Vagina (tissue), 2 donors: ENCODE results near the gene OR52A1. TPM values are rescaled to one million over a fixed set of nuclear protein-coding genes. Genes with fewer than 3 reads are reported as not detected.

ENCODE experiments used
- DNase-seq, 2 donors: peaks; one replicate each; pipeline ENCODE4 v3.0.0-alpha.2; 2017; ENCODE audit errors: extremely low spot score in 2 of 2
- H3K27ac ChIP-seq: fragments of 200-600 bp; sonication (generic); one replicate; pipeline ENCODE4 v1.5.1; 2019
- H3K27me3 ChIP-seq: fragments of 200-600 bp; sonication (generic); one replicate; pipeline ENCODE4 v1.5.1; 2019
- H3K36me3 ChIP-seq, 2 donors: fragments of 200-600 bp; sonication (generic); one replicate each; pipeline ENCODE4 v1.5.1; 2017 to 2019
- H3K4me1 ChIP-seq: fragments of 200-600 bp; sonication (generic); one replicate; pipeline ENCODE4 v1.5.1; 2019
- H3K4me3 ChIP-seq, 2 donors: fragments of 200-600 bp; sonication (generic); 1 replicate in 1 of 2; 2 replicates in 1 of 2; pipeline ENCODE4 v1.5.1; 2016 to 2019
- H3K9me3 ChIP-seq: fragments of 200-600 bp; sonication (generic); one replicate; pipeline ENCODE4 v1.5.1; 2019
- CTCF ChIP-seq, 3 experiments: fragments of 450-650 bp in 2 of 3; fragments of 200-600 bp in 1 of 3; sonication (generic) in 1 of 3; IDR thresholded peaks; one replicate each; pipeline ENCODE4 v1.5.1; 2017 to 2019; ENCODE audit warnings: antibody characterized with exemption in 3 of 3, mild to moderate bottlenecking in 2 of 3, moderate library complexity in 2 of 3
- POLR2A ChIP-seq, 2 donors: fragments of 450-650 bp; IDR thresholded peaks; one replicate each; pipeline ENCODE4 v1.6.1; 2017; ENCODE audit warnings: antibody characterized with exemption in 2 of 2, mild to moderate bottlenecking in 2 of 2, moderate library complexity in 2 of 2
- POLR2AphosphoS5 ChIP-seq, 2 donors: sonication (generic); formaldehyde crosslinking; IDR thresholded peaks; one replicate each; pipeline ENCODE4 v1.9.0; 2017; ENCODE audit warnings: antibody characterized with exemption in 2 of 2, mild to moderate bottlenecking in 2 of 2, low read depth in 1 of 2; ENCODE audit not compliant: insufficient read depth in 1 of 2
- intact Hi-C: fragments of 100-400 bp; cut with DNase I; formaldehyde crosslinking; loops from one replicate; pipeline ENCODE4 v1.15.1; 2023
- total RNA-seq: library from RNA; depleted of rRNA; stranded (reverse); fragments of >200 nt; gene quantifications from one replicate; pipeline ENCODE4 v1.2.3, GENCODE V29; 2016

OR52A1 gene
- total RNA-seq, 1 donor from 2014 or later, result not detected

GRCh38 chr11:5196731-5197130 lies 42.2 kb upstream of the OR52A1 start:
- intact Hi-C loops, result no loop called here

GRCh38 chr11:5196067-5196466 lies 41.5 kb upstream of the OR52A1 start:
- intact Hi-C loops, result no loop called here
- DNase-seq, result no peak
- Histone ChIP-seq H3K27me3 (no peaks in the 10 kb centered on the region), H3K9me3 (no peaks in the 10 kb centered on the region), H3K36me3 (no peaks in the 10 kb centered on the region), H3K4me3 (no peak overlapping the region), H3K4me1 (no peaks in the 10 kb centered on the region), H3K27ac (no peak overlapping the region)
- TF ChIP-seq POLR2A (IDR thresholded peaks at IDR 0.05) (no peak), POLR2AphosphoS5 (IDR thresholded peaks at IDR 0.05; ENCODE audit: insufficient read depth in 1 of 2, low read depth in 1 of 2) (no peak), CTCF (IDR thresholded peaks at IDR 0.05) (no peak)

More at GRCh38 chr11:5196731-5197130, 42.2 kb upstream of the OR52A1 start:
- TF ChIP-seq POLR2AphosphoS5 (IDR thresholded peaks at IDR 0.05; ENCODE audit: insufficient read depth in 1 of 2, low read depth in 1 of 2) (no peak), POLR2A (IDR thresholded peaks at IDR 0.05) (no peak), CTCF (IDR thresholded peaks at IDR 0.05) (no peak)
- Histone ChIP-seq H3K36me3 (no peaks in the 10 kb centered on the region), H3K27ac (no peak overlapping the region), H3K9me3 (no peaks in the 10 kb centered on the region), H3K27me3 (no peaks in the 10 kb centered on the region), H3K4me3 (no peak overlapping the region), H3K4me1 (no peaks in the 10 kb centered on the region)
- DNase-seq, result no peak

- H3K36me3 ChIP-seq, result no peaks in the 10 kb centered on the region
- no peak overlapping the region for H3K27ac ChIP-seq
- TF ChIP-seq CTCF (IDR thresholded peaks at IDR 0.05) (no peak), POLR2AphosphoS5 (IDR thresholded peaks at IDR 0.05; ENCODE audit: insufficient read depth in 1 of 2, low read depth in 1 of 2) (no peak), POLR2A (IDR thresholded peaks at IDR 0.05) (no peak)
- no peaks in the 10 kb centered on the region for H3K9me3 ChIP-seq
- no peaks in the 10 kb centered on the region for H3K27me3 ChIP-seq
- no peak overlapping the region for H3K4me3 ChIP-seq
- intact Hi-C loops, result no loop called here
- no peak for DNase-seq
- H3K4me1 ChIP-seq, result no peaks in the 10 kb centered on the region
Observed at GRCh38 chr11:5192738-5193137, 38.2 kb upstream of the OR52A1 start.

- intact Hi-C loops, result loop anchor here (5.0 kb wide), 1 partner anchor 1449 kb away; no protein-coding TSS in a partner anchor
- H3K9me3 ChIP-seq, result no peaks in the 10 kb centered on the region
- no peak for DNase-seq
- no peaks in the 10 kb centered on the region for H3K4me1 ChIP-seq
- TF ChIP-seq CTCF (IDR thresholded peaks at IDR 0.05), result no peak
- no peak for TF ChIP-seq POLR2AphosphoS5 (IDR thresholded peaks at IDR 0.05; ENCODE audit: insufficient read depth in 1 of 2, low read depth in 1 of 2)
- TF ChIP-seq POLR2A (IDR thresholded peaks at IDR 0.05), result no peak
- H3K27me3 ChIP-seq, result no peaks in the 10 kb centered on the region
- H3K36me3 ChIP-seq, result no peaks in the 10 kb centered on the region
- H3K4me3 ChIP-seq, result no peak overlapping the region
- H3K27ac ChIP-seq, result no peak overlapping the region
Observed at GRCh38 chr11:5188201-5188600, 33.6 kb upstream of the OR52A1 start.

- H3K27ac ChIP-seq, result no peak overlapping the region
- H3K27me3 ChIP-seq, result no peaks in the 10 kb centered on the region
- no peaks in the 10 kb centered on the region for H3K9me3 ChIP-seq
- H3K4me1 ChIP-seq, result no peaks in the 10 kb centered on the region
- H3K4me3 ChIP-seq, result no peak overlapping the region
- no peaks in the 10 kb centered on the region for H3K36me3 ChIP-seq
- no peak for DNase-seq
- TF ChIP-seq POLR2A (IDR thresholded peaks at IDR 0.05) (no peak), CTCF (IDR thresholded peaks at IDR 0.05) (no peak), POLR2AphosphoS5 (IDR thresholded peaks at IDR 0.05; ENCODE audit: insufficient read depth in 1 of 2, low read depth in 1 of 2) (no peak)
- intact Hi-C loops, result no loop called here
Observed at GRCh38 chr11:5178046-5178837, 23.7 kb upstream of the OR52A1 start.
